HepG2 (cell line): ENCODE measurements around the gene EFNA2. TPM values are rescaled to one million over a fixed set of nuclear protein-coding genes. Genes with fewer than 3 reads are reported as not detected.

Source experiments
- ATAC-seq: fragments of 200-7000 bp; cut with Tn5 transposase; 3 replicates; pipeline ENCODE4 v1.9.1; 2020; ENCODE audit warnings: mild to moderate bottlenecking, moderate library complexity
- BruUV-seq: library from RNA; stranded (reverse); fragments of 400-500 nt; replicated peaks from 2 replicates; lab custom pipeline; 2021; lab: Mats Ljungman, UMichigan
- CTCF ChIA-PET: fragments of 300-600 bp; formaldehyde crosslinking; extraction: SDS; loops from one replicate; lab custom pipeline; 2021; ENCODE audit warnings: low total read pairs, inconsistent platforms, low intra/inter-chr PET ratio; lab: Yijun Ruan, JAX
- POLR2A ChIA-PET: fragments of 350-600 bp; sonication (Branson Sonifier 250); formaldehyde crosslinking; loops from one replicate; lab custom pipeline; 2020; ENCODE audit warnings: antibody characterized with exemption, inconsistent platforms; lab: Yijun Ruan, JAX
- DNase-seq: peaks from one replicate; pipeline ENCODE4 v3.0.0-alpha.2; 2015; ENCODE audit warnings: low spot score
- FAIRE-seq: peaks from 3 replicates; lab custom pipeline; 2011; peaks lifted over from hg19 to GRCh38; lab: Jason Lieb, UNC
- H2AFZ ChIP-seq: one replicate; pipeline ENCODE4 v1.6.1; 2011; ENCODE audit warnings: low read length, inconsistent platforms
- H3K27ac ChIP-seq: fragments of 300-600 bp; 3 replicates; pipeline ENCODE4 v1.8.0; 2011; ENCODE audit warnings: mixed run types, mild to moderate bottlenecking, mixed read lengths, low read length, inconsistent platforms; ENCODE audit not compliant: insufficient read depth; ENCODE audit errors: extremely low read length
- H3K27me3 ChIP-seq, 2 experiments: fragments of 200-600 bp in 1 of 2; 2 replicates in 1 of 2; 3 replicates in 1 of 2; pipeline versions ENCODE4 v1.6.0 to v1.8.0; 2011; ENCODE audit warnings: low read length in 2 of 2, mild to moderate bottlenecking in 2 of 2, moderate library complexity in 2 of 2, inconsistent platforms in 1 of 2; ENCODE audit not compliant: insufficient read depth in 2 of 2, control insufficient read depth in 1 of 2
- H3K36me3 ChIP-seq, 2 experiments: fragments of 200-600 bp in 1 of 2; replicated peaks in 1 of 2; 2 replicates in 1 of 2; 3 replicates in 1 of 2; pipeline versions ENCODE4 v1.5.1 to v1.8.0; 2011; ENCODE audit warnings: low read length in 2 of 2, inconsistent platforms in 1 of 2; ENCODE audit not compliant: insufficient read depth in 2 of 2, control insufficient read depth in 1 of 2
- H3K4me1 ChIP-seq: 2 replicates; pipeline ENCODE4 v1.5.1; 2012; ENCODE audit warnings: low read length, inconsistent platforms; ENCODE audit not compliant: insufficient read depth
- H3K4me2 ChIP-seq: 2 replicates; pipeline ENCODE4 v1.6.0; 2011; ENCODE audit warnings: low read depth, low read length, inconsistent platforms
- H3K4me3 ChIP-seq, 3 experiments: fragments of 200-600 bp in 1 of 3; sonication (generic), shearing (Covaris generic) in 1 of 3; replicated peaks in 1 of 3; 2 replicates each; pipeline ENCODE4 v1.5.1; 2011 to 2016; ENCODE audit warnings: low read length in 3 of 3, inconsistent platforms in 2 of 3, low read depth in 2 of 3, mild to moderate bottlenecking in 2 of 3, control low read depth in 1 of 3, mixed read lengths in 1 of 3; ENCODE audit not compliant: insufficient read depth in 1 of 3
- H3K79me2 ChIP-seq: one replicate; pipeline ENCODE4 v1.6.1; 2011; ENCODE audit warnings: low read length, inconsistent platforms; ENCODE audit not compliant: insufficient read depth
- H3K9ac ChIP-seq: 2 replicates; pipeline ENCODE4 v1.6.0; 2011; ENCODE audit warnings: mild to moderate bottlenecking, low read depth, low read length, inconsistent platforms; ENCODE audit not compliant: insufficient read depth
- H3K9me3 ChIP-seq: 2 replicates; pipeline ENCODE4 v1.5.1; 2012; ENCODE audit warnings: mild to moderate bottlenecking, low read length
- H4K20me1 ChIP-seq: 2 replicates; pipeline ENCODE4 v1.6.0; 2011; ENCODE audit warnings: inconsistent platforms, mild to moderate bottlenecking, low read length, moderate library complexity; ENCODE audit not compliant: insufficient read depth
- ARNT2 ChIP-seq: sonication (generic); formaldehyde crosslinking; IDR thresholded peaks from 2 replicates; pipeline ENCODE4 v1.8.0; 2022; ENCODE audit warnings: mild to moderate bottlenecking, low read depth, missing genetic modification reagents, moderate library complexity
- CBX5 ChIP-seq: sonication (generic); formaldehyde crosslinking; IDR thresholded peaks from 2 replicates; pipeline ENCODE4 v1.4.0; 2020; ENCODE audit warnings: missing genetic modification reagents, borderline replicate concordance
- HNRNPL ChIP-seq: fragments of 200-400 bp; formaldehyde crosslinking; IDR thresholded peaks from 2 replicates; pipeline ENCODE4 v1.6.1; 2017; ENCODE audit warnings: mild to moderate bottlenecking, low read depth, low read length
- NR2F2 ChIP-seq: IDR thresholded peaks from 2 replicates; pipeline ENCODE4 v1.6.1; 2012; ENCODE audit warnings: low read depth, inconsistent platforms, borderline replicate concordance
- SRSF9 ChIP-seq: fragments of 200-400 bp; formaldehyde crosslinking; IDR thresholded peaks from 2 replicates; pipeline ENCODE4 v1.6.1; 2018; ENCODE audit warnings: borderline replicate concordance, mild to moderate bottlenecking, low read depth, low read length; ENCODE audit not compliant: insufficient read depth, poor library complexity, severe bottlenecking
- ZMYM4 ChIP-seq: sonication (generic); formaldehyde crosslinking; IDR thresholded peaks from 2 replicates; pipeline ENCODE4 v1.8.1; 2023; ENCODE audit warnings: mild to moderate bottlenecking, missing genetic modification reagents
- ZNF280D ChIP-seq: sonication (generic); formaldehyde crosslinking; IDR thresholded peaks from 2 replicates; pipeline ENCODE4 v1.5.1; 2020; ENCODE audit warnings: mild to moderate bottlenecking, missing genetic modification reagents
- ZNF335 ChIP-seq: sonication (generic); formaldehyde crosslinking; IDR thresholded peaks from 2 replicates; pipeline ENCODE4 v1.4.0; 2020; ENCODE audit warnings: missing genetic modification reagents
- ZNF547 ChIP-seq: sonication (generic); formaldehyde crosslinking; IDR thresholded peaks from 2 replicates; pipeline ENCODE4 v1.5.1; 2020; ENCODE audit warnings: mild to moderate bottlenecking, missing genetic modification reagents
- ZNF883 ChIP-seq: sonication (generic); formaldehyde crosslinking; IDR thresholded peaks from 2 replicates; pipeline ENCODE4 v1.5.1; 2020; ENCODE audit warnings: mild to moderate bottlenecking, missing genetic modification reagents; ENCODE audit errors: not compliant biosample characterization
- ZSCAN29 ChIP-seq: sonication (generic); formaldehyde crosslinking; conservative IDR thresholded peaks from 2 replicates; pipeline ENCODE4 v1.4.0; 2020; ENCODE audit warnings: mild to moderate bottlenecking, missing genetic modification reagents
- WGBS: methylation state at CpG from one replicate; pipeline ENCODE4 v1.1.6; 2017; ENCODE audit warnings: low lambda C conversion rate; 5-methylcytosine and 5-hydroxymethylcytosine counted together
- in situ Hi-C: cut with HindIII; loops from 2 replicates; pipeline ENCODE4 v1.10.0; 2017; ENCODE audit warnings: low pct_unique_long_range_greater_than_20kb; ENCODE audit not compliant: extremely low pct_ligation_motif_present
- intact Hi-C: fragments of 100-400 bp; cut with micrococcal nuclease; formaldehyde crosslinking; loops from one replicate; pipeline ENCODE4 v1.10.0; 2022; ENCODE audit not compliant: unreplicated experiment
- polyA plus RNA-seq, 8 experiments: library from polyadenylated mRNA; depleted of rRNA in 3 of 8; stranded (reverse) in 7 of 8; unstranded in 1 of 8; fragments of >200 nt; fragmentation: Illumina TruSeq in 4 of 8; extraction: Trizol in 4 of 8; gene quantifications; 2 replicates each; pipeline versions ENCODE4 v1.2.1 to v1.2.3, GENCODE V29; 2011 to 2016; ENCODE audit warnings: low read depth in 4 of 8, missing spikeins in 1 of 8, mixed read lengths in 1 of 8; ENCODE audit not compliant: insufficient read depth in 1 of 8
- total RNA-seq, 5 experiments: library from RNA; depleted of rRNA; stranded (reverse); fragments of >200 nt; fragmentation: Illumina TruSeq; extraction: Trizol; gene quantifications; 2 replicates each; pipeline ENCODE4 v1.2.3, GENCODE V29; 2016; ENCODE audit warnings: low read depth in 1 of 5

EFNA2 gene
- total and polyA plus RNA-seq, 2 of the 13 experiments (the other 11 are each of a cell fraction or from before 2014, with no cell fraction given), result 6.0 to 9.9 TPM

GRCh38 chr19:1264801-1265614 lies 20.7 kb upstream of the EFNA2 start:
- H3K27ac ChIP-seq, result peak overlapping the region; percentile 82
- POLR2A ChIA-PET, result interaction anchor here (0.6 to 12.8 kb wide), 5 partner anchors 9 to 237 kb away, joined by 3 to 668 read pairs (median 24); partner anchors contain the start of genes ATP5F1D, FAM174C and MIDN
- TF ChIP-seq CBX5 (CRISPR knock-in tag) (peak; percentile 91; the same call in 1 of the 2 replicates), NR2F2 (peak; percentile 65; the same call in 1 of the 2 replicates), ZNF280D (CRISPR knock-in tag) (0 out of 2 replicates have a peak, but pooled peaks have one; percentile 10), ZSCAN29 (CRISPR knock-in tag) (no peak), ARNT2 (CRISPR knock-in tag) (0 out of 2 replicates have a peak, but pooled peaks have one; percentile 10), SRSF9 (no peak), ZNF335 (CRISPR knock-in tag) (peak; percentile 89), ZMYM4 (CRISPR knock-in tag) (peak; percentile 43; the same call in 1 of the 2 replicates), ZNF883 (CRISPR knock-in tag) (no peak), HNRNPL (0 out of 2 replicates have a peak, but pooled peaks have one; percentile 38), ZNF547 (CRISPR knock-in tag) (peak; percentile 68; the same call in 1 of the 2 replicates)

More at GRCh38 chr19:1264801-1265614, 20.7 kb upstream of the EFNA2 start:
- H3K4me2 ChIP-seq, result peak overlapping the region; percentile 89
- H2AFZ ChIP-seq, result no peak overlapping the region
- no peaks in the 10 kb centered on the region for H3K36me3 ChIP-seq
- H3K9ac ChIP-seq, result peak overlapping the region; percentile 56
- H3K4me1 ChIP-seq, result peaks cover 67% of the 10 kb centered on the region
- in situ Hi-C loops (no loop called here), intact Hi-C loops (no loop called here)
- WGBS, result 27% methylated on average over 15 of the region's 26 CpGs
- no peaks in the 10 kb centered on the region for H3K27me3 ChIP-seq
- ATAC-seq, result peak; percentile 32
- FAIRE-seq, result peak; percentile 60
- H3K9me3 ChIP-seq, result no peaks in the 10 kb centered on the region
- H3K79me2 ChIP-seq, result peaks cover 11% of the 10 kb centered on the region
- BruUV-seq, result no TSS peak
- H4K20me1 ChIP-seq, result peaks cover 5% of the 10 kb centered on the region; the same call in 1 of the 2 replicates
- DNase-seq, result peak; percentile 84
- CTCF ChIA-PET, result interaction anchor here (3.8 kb wide), 1 partner anchor 21 kb away, joined by 60 read pairs; no protein-coding TSS in a partner anchor
- peak overlapping the region; percentile 9 to 90 (median 9); a peak in 4 of 6 replicates for H3K4me3 ChIP-seq
